IMR-90 (cell line): ENCODE measurements around the gene USP32. TPM values are rescaled to one million over a fixed set of nuclear protein-coding genes. Genes with fewer than 3 reads are reported as not detected.

Source experiments
- ATAC-seq: fragments of 200-7000 bp; cut with Tn5 transposase; 2 replicates; pipeline ENCODE4 v1.9.1; 2020; ENCODE audit warnings: low read depth, mild to moderate bottlenecking, moderate library complexity
- BruUV-seq: library from RNA; stranded (reverse); fragments of 400-500 nt; replicated peaks from 2 replicates; lab custom pipeline; 2021; lab: Mats Ljungman, UMichigan
- CTCF ChIA-PET: fragments of 300-600 bp; formaldehyde crosslinking; extraction: SDS; loops from one replicate; lab custom pipeline; 2021; ENCODE audit warnings: antibody characterized with exemption; lab: Yijun Ruan, JAX
- POLR2A ChIA-PET: fragments of 300-600 bp; sonication (Branson Sonifier 250); formaldehyde crosslinking; loops from one replicate; lab custom pipeline; 2022; ENCODE audit warnings: antibody characterized with exemption; ENCODE audit not compliant: unreplicated experiment; lab: Charles Lee
- DNase-seq: peaks from one replicate; pipeline ENCODE4 v3.0.0; 2013
- H2AFZ ChIP-seq: replicated peaks from 2 replicates; pipeline ENCODE3; 2013; ENCODE audit warnings: low read length, mild to moderate bottlenecking; ENCODE audit not compliant: poor library complexity
- H2AK5ac ChIP-seq: 2 replicates; pipeline ENCODE4 v1.6.1; 2013; ENCODE audit warnings: low read depth, low read length, inconsistent platforms
- H2AK9ac ChIP-seq: replicated peaks from 2 replicates; pipeline ENCODE3; 2013; ENCODE audit warnings: mild to moderate bottlenecking, low read depth, low read length, moderate library complexity; ENCODE audit not compliant: poor library complexity
- H2BK120ac ChIP-seq: 2 replicates; pipeline ENCODE4 v1.6.1; 2013; ENCODE audit warnings: low read depth, low read length, inconsistent platforms
- H2BK15ac ChIP-seq: 3 replicates; pipeline ENCODE4 v1.6.1; 2013; ENCODE audit warnings: low read depth, low read length, inconsistent platforms
- H2BK20ac ChIP-seq: 2 replicates; pipeline ENCODE4 v1.6.1; 2013; ENCODE audit warnings: low read depth, mild to moderate bottlenecking, inconsistent platforms, low read length, moderate library complexity
- H2BK5ac ChIP-seq: 2 replicates; pipeline ENCODE4 v1.6.1; 2013; ENCODE audit warnings: mild to moderate bottlenecking, low read depth, low read length, inconsistent platforms; ENCODE audit not compliant: poor library complexity, severe bottlenecking
- H3K14ac ChIP-seq: replicated peaks from 2 replicates; pipeline ENCODE4 v1.6.1; 2013; ENCODE audit warnings: low read depth, low read length, inconsistent platforms
- H3K18ac ChIP-seq: 2 replicates; pipeline ENCODE4 v1.6.1; 2013; ENCODE audit warnings: low read depth, low read length, control low read depth
- H3K23ac ChIP-seq: 2 replicates; pipeline ENCODE4 v1.6.1; 2013; ENCODE audit warnings: low read depth, low read length, inconsistent platforms
- H3K27ac ChIP-seq: 2 replicates; pipeline ENCODE4 v1.5.1; 2013; ENCODE audit warnings: mild to moderate bottlenecking, control low read depth, low read length; ENCODE audit not compliant: insufficient read depth
- H3K27me3 ChIP-seq: 2 replicates; pipeline ENCODE4 v1.6.1; 2013; ENCODE audit warnings: low read length; ENCODE audit not compliant: control insufficient read depth, insufficient read depth
- H3K36me3 ChIP-seq: 2 replicates; pipeline ENCODE4 v1.6.1; 2013; ENCODE audit warnings: low read length, mixed read lengths; ENCODE audit not compliant: control insufficient read depth, insufficient read depth
- H3K4ac ChIP-seq: 2 replicates; pipeline ENCODE4 v1.6.1; 2013; ENCODE audit warnings: low read depth, low read length, inconsistent platforms
- H3K4me1 ChIP-seq: 2 replicates; pipeline ENCODE4 v1.6.1; 2013; ENCODE audit warnings: low read length, mixed read lengths; ENCODE audit not compliant: control insufficient read depth, insufficient read depth
- H3K4me2 ChIP-seq: 2 replicates; pipeline ENCODE4 v1.6.1; 2013; ENCODE audit warnings: low read depth, mild to moderate bottlenecking, control low read depth, low read length, moderate library complexity
- H3K4me3 ChIP-seq: 2 replicates; pipeline ENCODE4 v1.5.1; 2013; ENCODE audit warnings: low read depth, mild to moderate bottlenecking, control low read depth, low read length, moderate library complexity; ENCODE audit not compliant: insufficient read depth
- H3K56ac ChIP-seq: 2 replicates; pipeline ENCODE4 v1.6.1; 2013; ENCODE audit warnings: low read length, inconsistent platforms; ENCODE audit not compliant: insufficient read depth; ENCODE audit errors: extremely low read depth
- H3K79me1 ChIP-seq, 2 experiments: 2 replicates each; pipeline ENCODE4 v1.6.1; 2013; ENCODE audit warnings: low read length in 2 of 2, inconsistent platforms in 1 of 2, low read depth in 1 of 2
- H3K9ac ChIP-seq: 2 replicates; pipeline ENCODE4 v1.6.1; 2013; ENCODE audit warnings: low read depth, low read length, control low read depth
- H3K9me1 ChIP-seq: 2 replicates; pipeline ENCODE4 v1.6.1; 2013; ENCODE audit warnings: low read length, inconsistent platforms; ENCODE audit not compliant: insufficient read depth
- H3K9me3 ChIP-seq: 2 replicates; pipeline ENCODE4 v1.6.1; 2013; ENCODE audit warnings: low read length; ENCODE audit not compliant: control insufficient read depth, insufficient read depth
- H4K20me1 ChIP-seq: 2 replicates; pipeline ENCODE4 v1.6.1; 2013; ENCODE audit warnings: low read length, inconsistent platforms; ENCODE audit not compliant: insufficient read depth
- H4K5ac ChIP-seq: 2 replicates; pipeline ENCODE4 v1.6.1; 2013; ENCODE audit warnings: mild to moderate bottlenecking, low read depth, low read length, control low read depth
- H4K8ac ChIP-seq, 2 experiments: 2 replicates each; pipeline ENCODE4 v1.6.1; 2013; ENCODE audit warnings: low read depth in 2 of 2, low read length in 2 of 2, control low read depth in 1 of 2, inconsistent platforms in 1 of 2
- H4K91ac ChIP-seq: 2 replicates; pipeline ENCODE4 v1.6.1; 2013; ENCODE audit warnings: low read depth, low read length, inconsistent platforms; ENCODE audit not compliant: insufficient read depth
- CHD1 ChIP-seq: IDR thresholded peaks from 2 replicates; pipeline ENCODE4 v1.6.1; 2012; ENCODE audit warnings: low read depth, low read length, improper control_type of control experiment
- NFE2L2 ChIP-seq: fragments of 150-350 bp; IDR thresholded peaks from 2 replicates; pipeline ENCODE4 v1.6.1; 2016; ENCODE audit warnings: low read depth, mild to moderate bottlenecking, low read length
- POLR2A ChIP-seq: IDR thresholded peaks from 2 replicates; pipeline ENCODE4 v1.6.1; 2012; ENCODE audit warnings: mild to moderate bottlenecking, low read depth, low read length
- WGBS, 2 experiments: methylation state at CpG; one replicate each; pipeline versions ENCODE4 v1.1.5 to v1.1.7; 2013; ENCODE audit warnings: missing lambda C conversion rate in 2 of 2; ENCODE audit not compliant: insufficient read length in 1 of 2; ENCODE audit errors: extremely low coverage in 2 of 2; 5-methylcytosine and 5-hydroxymethylcytosine counted together
- dilution Hi-C: fragments of 300-500 bp; cut with HindIII; formaldehyde crosslinking; loops from one replicate; pipeline ENCODE4 v1.14.3; 2018; ENCODE audit warnings: low sequenced_read_pairs; ENCODE audit not compliant: unreplicated experiment
- in situ Hi-C: fragments of 300-500 bp; cut with MboI; formaldehyde crosslinking; loops from 3 replicates; pipeline ENCODE4 v1.14.3; 2019; ENCODE audit warnings: low sequenced_read_pairs, inconsistent platforms, mixed read lengths
- intact Hi-C: fragments of 100-400 bp; cut with micrococcal nuclease; formaldehyde crosslinking; loops from 2 replicates; pipeline ENCODE4 v1.10.0; 2022
- polyA plus RNA-seq, 3 experiments: library from polyadenylated mRNA; depleted of rRNA; stranded (reverse); fragments of >200 nt; gene quantifications; 2 replicates each; pipeline ENCODE4 v1.2.3, GENCODE V29; 2012; ENCODE audit warnings: low replicate concordance in 1 of 3
- total RNA-seq: library from RNA; depleted of rRNA; stranded (reverse); fragments of >200 nt; gene quantifications from 2 replicates; pipeline ENCODE4 v1.2.3, GENCODE V29; 2012

The USP32 gene
- total and polyA plus RNA-seq, 2 of the 4 experiments (the other 2 are of a cell fraction), result 16.8 to 46.8 TPM

GRCh38 chr17:60300949-60301348 is 91.0 kb downstream of the USP32 start:
- no peaks in the 10 kb centered on the region for H3K9me3 ChIP-seq
- no peak overlapping the region for H3K23ac ChIP-seq
- no peaks in the 10 kb centered on the region for H3K4me1 ChIP-seq
- H3K79me1 ChIP-seq, result peaks cover 35 to 65% of the 10 kb centered on the region in 2 experiments; a peak in 3 of 4 replicates
- POLR2A ChIA-PET, result no interaction called here
- no peak overlapping the region for H2BK15ac ChIP-seq
- no peak overlapping the region for H2BK20ac ChIP-seq
- no peak overlapping the region for H3K14ac ChIP-seq
- H4K20me1 ChIP-seq, result peaks cover 12% of the 10 kb centered on the region
- WGBS, 2 experiments, result no CpG with 5 or more reads among the region's 1 CpG
- no peak for ATAC-seq
- H2AFZ ChIP-seq, result no peak overlapping the region
- H4K8ac ChIP-seq, result no peak overlapping the region
- no peak overlapping the region for H2BK120ac ChIP-seq
- CTCF ChIA-PET, result no interaction called here
- H3K4me2 ChIP-seq, result no peak overlapping the region
- H4K5ac ChIP-seq, result no peak overlapping the region
- intact Hi-C loops, result no loop called here
- TF ChIP-seq POLR2A, result no peak
- no peak for TF ChIP-seq NFE2L2
- no peak for TF ChIP-seq CHD1
- H3K9ac ChIP-seq, result no peak overlapping the region
- BruUV-seq, result no TSS peak
- H3K27me3 ChIP-seq, result no peaks in the 10 kb centered on the region
- H3K18ac ChIP-seq, result no peak overlapping the region
- no peak overlapping the region for H3K56ac ChIP-seq
- H2AK5ac ChIP-seq, result no peak overlapping the region
- H3K27ac ChIP-seq, result no peak overlapping the region
- H3K36me3 ChIP-seq, result peaks cover 1% of the 10 kb centered on the region; the same call in 1 of the 2 replicates
- no peak overlapping the region for H3K4me3 ChIP-seq
- peak; percentile 13 for DNase-seq
- H4K91ac ChIP-seq, result no peak overlapping the region
- no peak overlapping the region for H2BK5ac ChIP-seq
- in situ Hi-C loops, result no loop called here
- dilution Hi-C loops, result no loop called here
- H2AK9ac ChIP-seq, result no peak overlapping the region
- H3K4ac ChIP-seq, result no peak overlapping the region
- peaks cover 5% of the 10 kb centered on the region; the same call in 1 of the 2 replicates for H3K9me1 ChIP-seq
